K562 (cell line): ENCODE data around the gene NT5C2. TPM values are rescaled to one million over a fixed set of nuclear protein-coding genes. Genes with fewer than 3 reads are reported as not detected.
A peak's percentile ranks its signal among the peaks of the same experiment; 100 is the strongest.

Experiments used
- CBFA2T2 ChIP-seq: fragments of 450-650 bp; conservative IDR thresholded peaks from 2 replicates; pipeline ENCODE4 v1.6.1; 2017; ENCODE audit warnings: mild to moderate bottlenecking
- ESRRB ChIP-seq: fragments of 250-450 bp; sonication (Bioruptor Pico); IDR thresholded peaks from 2 replicates; pipeline ENCODE4 v1.5.0; 2020; ENCODE audit warnings: mild to moderate bottlenecking, moderate library complexity, borderline replicate concordance
- HNRNPK ChIP-seq: fragments of 200-400 bp; formaldehyde crosslinking; IDR thresholded peaks from one replicate; pipeline ENCODE4 v1.6.1; 2018; ENCODE audit warnings: mild to moderate bottlenecking, low read depth, low read length; ENCODE audit not compliant: poor library complexity, severe bottlenecking
- JUND ChIP-seq, 2 experiments: IDR thresholded peaks; 2 replicates in 1 of 2; 3 replicates in 1 of 2; pipeline ENCODE4 v1.6.1; 2011; ENCODE audit warnings: borderline replicate concordance in 2 of 2, low read depth in 2 of 2, low read length in 2 of 2, improper control_type of control experiment in 1 of 2, missing biosample characterization in 1 of 2, missing genetic modification characterization in 1 of 2, missing genetic modification reagents in 1 of 2
- KAT7 ChIP-seq: sonication (generic); formaldehyde crosslinking; IDR thresholded peaks from 2 replicates; pipeline ENCODE4 v1.8.0; 2022; ENCODE audit warnings: missing genetic modification reagents, mild to moderate bottlenecking, borderline replicate concordance
- KDM1A ChIP-seq, 2 experiments: fragments of 450-650 bp; IDR thresholded peaks; 2 replicates each; pipeline ENCODE4 v1.6.1; 2016; ENCODE audit warnings: mild to moderate bottlenecking in 2 of 2
- NCOA1 ChIP-seq: fragments of 450-650 bp; IDR thresholded peaks from 2 replicates; pipeline ENCODE4 v1.6.1; 2016; ENCODE audit warnings: low read depth
- NR4A1 ChIP-seq, 2 experiments: fragments of 250-450 bp in 1 of 2; fragments of 450-650 bp in 1 of 2; sonication (Bioruptor Pico) in 1 of 2; IDR thresholded peaks; 2 replicates each; pipeline versions ENCODE4 v1.4.0 to v1.6.1; 2016 to 2020; ENCODE audit warnings: mild to moderate bottlenecking in 2 of 2, missing compliant biosample characterization in 1 of 2, missing genetic modification characterization in 1 of 2, moderate library complexity in 1 of 2
- PURB ChIP-seq: sonication (generic); formaldehyde crosslinking; IDR thresholded peaks from 2 replicates; pipeline ENCODE4 v1.9.0; 2021; ENCODE audit warnings: low read depth, mild to moderate bottlenecking, missing genetic modification reagents
- SRSF7 ChIP-seq: fragments of 200-400 bp; formaldehyde crosslinking; optimal IDR thresholded peaks from 2 replicates; pipeline ENCODE3; 2017; ENCODE audit warnings: mild to moderate bottlenecking, low read depth, low read length
- TSC22D4 ChIP-seq: fragments of 450-650 bp; IDR thresholded peaks from 2 replicates; pipeline ENCODE4 v1.6.1; 2016; ENCODE audit warnings: missing genetic modification characterization, missing biosample characterization, control low read depth
- ZNF263 ChIP-seq: sonication (generic); formaldehyde crosslinking; IDR thresholded peaks from 2 replicates; pipeline ENCODE4 v1.8.0; 2022; ENCODE audit warnings: mild to moderate bottlenecking, missing genetic modification reagents, borderline replicate concordance
- polyA plus RNA-seq, 8 experiments: library from polyadenylated mRNA; depleted of rRNA in 4 of 8; stranded (reverse) in 5 of 8; unstranded in 3 of 8; fragments of >200 nt; fragmentation: Nextera tagmentation in 2 of 8; fragmentation: Illumina TruSeq in 1 of 8; extraction: Ambion mirVana in 2 of 8; extraction: Trizol in 1 of 8; gene quantifications; 2 replicates each; pipeline versions ENCODE4 v1.2.1 to v1.2.3, GENCODE V29; 2011 to 2014; ENCODE audit warnings: inconsistent platforms in 1 of 8, missing spikeins in 1 of 8
- total RNA-seq, 7 experiments: library from RNA; depleted of rRNA in 6 of 7; stranded (reverse); fragments of >200 nt in 6 of 7; fragmentation: Illumina TruSeq in 2 of 7; extraction: Trizol in 2 of 7; gene quantifications; 2 replicates each; pipeline versions ENCODE4 v1.2.1 to v1.2.3, GENCODE V29; 2011 to 2021; ENCODE audit warnings: low replicate concordance in 1 of 7
- TF ChIP-seq, protein P1 (sequence below): fragments of 250-450 bp; sonication (Bioruptor Pico); IDR thresholded peaks from 2 replicates; pipeline ENCODE4 v1.5.0; 2022; ENCODE audit warnings: mild to moderate bottlenecking
- TF ChIP-seq, protein P2 (sequence below): IDR thresholded peaks from 2 replicates; pipeline ENCODE4 v1.6.1; 2011; ENCODE audit not compliant: insufficient read length; ENCODE audit errors: extremely low read depth
- TF ChIP-seq, protein P3 (sequence below): fragments of 250-450 bp; sonication (Bioruptor Pico); IDR thresholded peaks from 2 replicates; pipeline ENCODE4 v1.5.0; 2020; ENCODE audit warnings: mild to moderate bottlenecking
- TF ChIP-seq, protein P4 (sequence below): fragments of 250-450 bp; sonication (Bioruptor Pico); IDR thresholded peaks from 2 replicates; pipeline ENCODE4 v1.4.0; 2020

NT5C2 gene
- total and polyA plus RNA-seq, 9 of the 15 experiments (the other 6 are each of a cell fraction or from before 2014, with no cell fraction given): 11.3 to 45.2 (median 27.7) TPM

DNA sequence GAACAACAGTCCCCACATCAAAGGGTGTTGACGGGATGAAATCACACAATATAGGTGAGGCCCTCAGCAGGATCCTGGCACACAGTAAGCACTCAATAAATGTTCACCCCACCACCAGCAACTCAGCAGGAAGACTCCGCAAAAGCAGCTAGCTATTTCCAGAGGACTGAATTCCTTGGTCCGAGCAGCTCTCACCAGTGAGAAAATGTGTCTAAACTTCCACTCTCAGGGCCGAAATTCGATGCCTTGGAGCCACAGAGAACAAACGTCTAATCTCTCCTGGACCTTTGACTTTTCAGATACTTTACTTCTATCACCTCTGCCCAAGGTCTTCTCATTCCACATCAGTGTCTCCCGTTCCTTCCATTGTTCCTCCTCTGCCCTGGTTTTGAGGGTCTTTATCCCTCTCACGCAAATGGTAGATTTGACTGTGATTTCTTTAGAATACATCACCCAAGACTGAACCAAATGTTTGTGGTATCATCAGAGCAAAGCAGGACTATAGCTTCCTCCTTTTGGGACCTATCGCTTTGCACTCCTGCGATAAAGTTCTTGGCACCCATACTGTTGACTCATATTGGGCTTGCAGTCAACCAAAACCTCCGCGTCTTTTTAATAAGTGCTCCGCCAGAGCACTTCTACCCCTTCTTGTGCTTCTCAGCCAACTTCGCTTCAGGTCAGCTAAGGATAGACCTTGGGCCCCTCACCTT lies 903 bp upstream of the NT5C2 start (continued):
- TF ChIP-seq, protein P1, sequence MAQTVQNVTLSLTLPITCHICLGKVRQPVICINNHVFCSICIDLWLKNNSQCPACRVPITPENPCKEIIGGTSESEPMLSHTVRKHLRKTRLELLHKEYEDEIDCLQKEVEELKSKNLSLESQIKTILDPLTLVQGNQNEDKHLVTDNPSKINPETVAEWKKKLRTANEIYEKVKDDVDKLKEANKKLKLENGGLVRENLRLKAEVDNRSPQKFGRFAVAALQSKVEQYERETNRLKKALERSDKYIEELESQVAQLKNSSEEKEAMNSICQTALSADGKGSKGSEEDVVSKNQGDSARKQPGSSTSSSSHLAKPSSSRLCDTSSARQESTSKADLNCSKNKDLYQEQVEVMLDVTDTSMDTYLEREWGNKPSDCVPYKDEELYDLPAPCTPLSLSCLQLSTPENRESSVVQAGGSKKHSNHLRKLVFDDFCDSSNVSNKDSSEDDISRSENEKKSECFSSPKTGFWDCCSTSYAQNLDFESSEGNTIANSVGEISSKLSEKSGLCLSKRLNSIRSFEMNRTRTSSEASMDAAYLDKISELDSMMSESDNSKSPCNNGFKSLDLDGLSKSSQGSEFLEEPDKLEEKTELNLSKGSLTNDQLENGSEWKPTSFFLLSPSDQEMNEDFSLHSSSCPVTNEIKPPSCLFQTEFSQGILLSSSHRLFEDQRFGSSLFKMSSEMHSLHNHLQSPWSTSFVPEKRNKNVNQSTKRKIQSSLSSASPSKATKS: no peak
- TF ChIP-seq, protein P2, sequence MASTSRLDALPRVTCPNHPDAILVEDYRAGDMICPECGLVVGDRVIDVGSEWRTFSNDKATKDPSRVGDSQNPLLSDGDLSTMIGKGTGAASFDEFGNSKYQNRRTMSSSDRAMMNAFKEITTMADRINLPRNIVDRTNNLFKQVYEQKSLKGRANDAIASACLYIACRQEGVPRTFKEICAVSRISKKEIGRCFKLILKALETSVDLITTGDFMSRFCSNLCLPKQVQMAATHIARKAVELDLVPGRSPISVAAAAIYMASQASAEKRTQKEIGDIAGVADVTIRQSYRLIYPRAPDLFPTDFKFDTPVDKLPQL: no peak
- TF ChIP-seq ESRRB (CRISPR knock-in tag) (no peak), CBFA2T2 (peak; percentile 72), NCOA1 (no peak), TSC22D4 (tag) (no peak), KAT7 (CRISPR knock-in tag) (no peak), SRSF7 (no peak), PURB (no peak), NR4A1 (CRISPR knock-in tag; IDR thresholded peaks at IDR 0.05) (no peak), NR4A1 (tag; IDR thresholded peaks at IDR 0.05) (no peak), HNRNPK (no peak), ZNF263 (CRISPR knock-in tag) (0 out of 2 replicates have a peak, but pooled peaks have one; percentile 31), JUND (IDR thresholded peaks at IDR 0.05; ENCODE audit: borderline replicate concordance, low read depth, low read length) (peak; percentile 81), JUND (tag; IDR thresholded peaks at IDR 0.05; ENCODE audit: borderline replicate concordance, low read depth, low read length) (no peak; the same call in 2 of the 3 replicates), KDM1A (IDR thresholded peaks at IDR 0.05) (peak; percentile 97)
- TF ChIP-seq, protein P3, sequence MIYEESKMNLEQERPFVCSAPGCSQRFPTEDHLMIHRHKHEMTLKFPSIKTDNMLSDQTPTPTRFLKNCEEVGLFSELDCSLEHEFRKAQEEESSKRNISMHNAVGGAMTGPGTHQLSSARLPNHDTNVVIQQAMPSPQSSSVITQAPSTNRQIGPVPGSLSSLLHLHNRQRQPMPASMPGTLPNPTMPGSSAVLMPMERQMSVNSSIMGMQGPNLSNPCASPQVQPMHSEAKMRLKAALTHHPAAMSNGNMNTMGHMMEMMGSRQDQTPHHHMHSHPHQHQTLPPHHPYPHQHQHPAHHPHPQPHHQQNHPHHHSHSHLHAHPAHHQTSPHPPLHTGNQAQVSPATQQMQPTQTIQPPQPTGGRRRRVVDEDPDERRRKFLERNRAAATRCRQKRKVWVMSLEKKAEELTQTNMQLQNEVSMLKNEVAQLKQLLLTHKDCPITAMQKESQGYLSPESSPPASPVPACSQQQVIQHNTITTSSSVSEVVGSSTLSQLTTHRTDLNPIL (CRISPR knock-in tag): no peak
- TF ChIP-seq, protein P4, sequence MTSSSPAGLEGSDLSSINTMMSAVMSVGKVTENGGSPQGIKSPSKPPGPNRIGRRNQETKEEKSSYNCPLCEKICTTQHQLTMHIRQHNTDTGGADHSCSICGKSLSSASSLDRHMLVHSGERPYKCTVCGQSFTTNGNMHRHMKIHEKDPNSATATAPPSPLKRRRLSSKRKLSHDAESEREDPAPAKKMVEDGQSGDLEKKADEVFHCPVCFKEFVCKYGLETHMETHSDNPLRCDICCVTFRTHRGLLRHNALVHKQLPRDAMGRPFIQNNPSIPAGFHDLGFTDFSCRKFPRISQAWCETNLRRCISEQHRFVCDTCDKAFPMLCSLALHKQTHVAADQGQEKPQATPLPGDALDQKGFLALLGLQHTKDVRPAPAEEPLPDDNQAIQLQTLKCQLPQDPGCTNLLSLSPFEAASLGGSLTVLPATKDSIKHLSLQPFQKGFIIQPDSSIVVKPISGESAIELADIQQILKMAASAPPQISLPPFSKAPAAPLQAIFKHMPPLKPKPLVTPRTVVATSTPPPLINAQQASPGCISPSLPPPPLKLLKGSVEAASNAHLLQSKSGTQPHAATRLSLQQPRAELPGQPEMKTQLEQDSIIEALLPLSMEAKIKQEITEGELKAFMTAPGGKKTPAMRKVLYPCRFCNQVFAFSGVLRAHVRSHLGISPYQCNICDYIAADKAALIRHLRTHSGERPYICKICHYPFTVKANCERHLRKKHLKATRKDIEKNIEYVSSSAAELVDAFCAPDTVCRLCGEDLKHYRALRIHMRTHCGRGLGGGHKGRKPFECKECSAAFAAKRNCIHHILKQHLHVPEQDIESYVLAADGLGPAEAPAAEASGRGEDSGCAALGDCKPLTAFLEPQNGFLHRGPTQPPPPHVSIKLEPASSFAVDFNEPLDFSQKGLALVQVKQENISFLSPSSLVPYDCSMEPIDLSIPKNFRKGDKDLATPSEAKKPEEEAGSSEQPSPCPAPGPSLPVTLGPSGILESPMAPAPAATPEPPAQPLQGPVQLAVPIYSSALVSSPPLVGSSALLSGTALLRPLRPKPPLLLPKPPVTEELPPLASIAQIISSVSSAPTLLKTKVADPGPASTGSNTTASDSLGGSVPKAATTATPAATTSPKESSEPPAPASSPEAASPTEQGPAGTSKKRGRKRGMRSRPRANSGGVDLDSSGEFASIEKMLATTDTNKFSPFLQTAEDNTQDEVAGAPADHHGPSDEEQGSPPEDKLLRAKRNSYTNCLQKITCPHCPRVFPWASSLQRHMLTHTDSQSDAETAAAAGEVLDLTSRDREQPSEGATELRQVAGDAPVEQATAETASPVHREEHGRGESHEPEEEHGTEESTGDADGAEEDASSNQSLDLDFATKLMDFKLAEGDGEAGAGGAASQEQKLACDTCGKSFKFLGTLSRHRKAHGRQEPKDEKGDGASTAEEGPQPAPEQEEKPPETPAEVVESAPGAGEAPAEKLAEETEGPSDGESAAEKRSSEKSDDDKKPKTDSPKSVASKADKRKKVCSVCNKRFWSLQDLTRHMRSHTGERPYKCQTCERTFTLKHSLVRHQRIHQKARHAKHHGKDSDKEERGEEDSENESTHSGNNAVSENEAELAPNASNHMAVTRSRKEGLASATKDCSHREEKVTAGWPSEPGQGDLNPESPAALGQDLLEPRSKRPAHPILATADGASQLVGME (CRISPR knock-in tag): no peak
